SK-N-SH (cell line): ENCODE results near the gene WDR62. TPM values are rescaled to one million over a fixed set of nuclear protein-coding genes. Genes with fewer than 3 reads are reported as not detected.
A peak's percentile ranks its signal among the peaks of the same experiment; 100 is the strongest.

ENCODE experiments used
- CTCF ChIA-PET: fragments of 300-600, 350-600 bp; formaldehyde crosslinking; extraction: SDS; loops from one replicate; lab custom pipeline; 2021; lab: Yijun Ruan, JAX
- POLR2A ChIA-PET: fragments of 350-600 bp; sonication (Branson Sonifier 250); formaldehyde crosslinking; extraction: SDS; loops from one replicate; lab custom pipeline; 2020; ENCODE audit warnings: antibody characterized with exemption, inconsistent platforms; lab: Yijun Ruan, JAX
- DNase-seq: peaks from one replicate; pipeline ENCODE4 v3.0.0; 2012
- H2AFZ ChIP-seq: fragments of 200-600 bp; sonication (generic); 2 replicates; pipeline ENCODE4 v1.8.1; 2016; ENCODE audit warnings: antibody characterized with exemption, mild to moderate bottlenecking, low read depth
- H3F3A ChIP-seq: fragments of 200-600 bp; sonication (generic); replicated peaks from 2 replicates; pipeline ENCODE3; 2016; ENCODE audit warnings: antibody characterized with exemption, mild to moderate bottlenecking; ENCODE audit not compliant: insufficient read depth
- H3K27ac ChIP-seq, 2 experiments: fragments of 200-500 bp in 1 of 2; fragments of 200-600 bp in 1 of 2; sonication (Bioruptor generic) in 1 of 2; sonication (generic), shearing (Covaris generic) in 1 of 2; 2 replicates each; pipeline versions ENCODE4 v1.5.1 to v1.6.1; 2014 to 2016; ENCODE audit warnings: low read depth in 2 of 2, inconsistent platforms in 1 of 2, low read length in 1 of 2, mild to moderate bottlenecking in 1 of 2, mixed read lengths in 1 of 2
- H3K27me3 ChIP-seq: fragments of 200-600 bp; sonication (generic), shearing (Covaris generic); 2 replicates; pipeline ENCODE4 v1.6.1; 2016; ENCODE audit warnings: mixed run types; ENCODE audit not compliant: insufficient read depth
- H3K36me3 ChIP-seq, 2 experiments: fragments of 200-500 bp in 1 of 2; fragments of 200-600 bp in 1 of 2; sonication (Bioruptor generic) in 1 of 2; sonication (generic) in 1 of 2; replicated peaks in 1 of 2; 2 replicates each; pipeline versions ENCODE3 to v1.5.1; 2014 to 2016; ENCODE audit warnings: low read length in 1 of 2, mild to moderate bottlenecking in 1 of 2; ENCODE audit not compliant: insufficient read depth in 2 of 2, control insufficient read depth in 1 of 2
- H3K4me1 ChIP-seq, 2 experiments: fragments of 200-500 bp in 1 of 2; fragments of 200-600 bp in 1 of 2; sonication (Bioruptor generic) in 1 of 2; sonication (generic), shearing (Covaris generic) in 1 of 2; 2 replicates each; pipeline versions ENCODE4 v1.5.1 to v1.6.1; 2014 to 2016; ENCODE audit warnings: low read depth in 1 of 2, low read length in 1 of 2, mixed run types in 1 of 2; ENCODE audit not compliant: insufficient read depth in 2 of 2, control insufficient read depth in 1 of 2
- H3K4me2 ChIP-seq: fragments of 200-600 bp; sonication (generic), shearing (Covaris generic); 2 replicates; pipeline ENCODE4 v1.6.1; 2017; ENCODE audit warnings: mixed run types
- H3K4me3 ChIP-seq, 2 experiments: fragments of 200-500 bp in 1 of 2; fragments of 200-600 bp in 1 of 2; sonication (Bioruptor generic) in 1 of 2; sonication (generic), shearing (Covaris generic) in 1 of 2; 2 replicates each; pipeline versions ENCODE4 v1.5.1 to v1.8.1; 2014 to 2016; ENCODE audit warnings: low read depth in 2 of 2, inconsistent platforms in 1 of 2, low read length in 1 of 2, mild to moderate bottlenecking in 1 of 2, mixed read lengths in 1 of 2, moderate library complexity in 1 of 2
- H3K79me2 ChIP-seq: fragments of 200-600 bp; sonication (generic); 2 replicates; pipeline ENCODE4 v1.8.1; 2017; ENCODE audit warnings: mild to moderate bottlenecking; ENCODE audit not compliant: insufficient read depth
- H3K9ac ChIP-seq: fragments of 200-600 bp; sonication (generic); 2 replicates; pipeline ENCODE4 v1.6.1; 2017; ENCODE audit warnings: mixed run types
- H3K9me2 ChIP-seq: fragments of 200-600 bp; sonication (generic); 2 replicates; pipeline ENCODE4 v1.6.1; 2017; ENCODE audit warnings: mixed run types
- H3K9me3 ChIP-seq: fragments of 200-600 bp; sonication (generic); 2 replicates; pipeline ENCODE4 v1.6.1; 2017; ENCODE audit warnings: mixed run types, mild to moderate bottlenecking, moderate library complexity
- H4K20me1 ChIP-seq: fragments of 200-600 bp; sonication (generic); 2 replicates; pipeline ENCODE4 v1.6.1; 2017; ENCODE audit warnings: mild to moderate bottlenecking, mixed run types; ENCODE audit not compliant: insufficient read depth
- ELF1 ChIP-seq: IDR thresholded peaks from 2 replicates; pipeline ENCODE4 v1.4.0; 2012
- EP300 ChIP-seq, 2 experiments: IDR thresholded peaks; 2 replicates each; pipeline versions ENCODE4 v1.4.0 to v1.6.1; 2012; ENCODE audit warnings: borderline replicate concordance in 1 of 2, low read depth in 1 of 2, low read length in 1 of 2
- EZH2phosphoT487 ChIP-seq: fragments of 200-600 bp; sonication (generic); IDR thresholded peaks from 2 replicates; pipeline ENCODE4 v1.6.1; 2017; ENCODE audit warnings: low read depth, mixed run types, mild to moderate bottlenecking, antibody characterized with exemption, moderate library complexity, borderline replicate concordance
- FOSL2 ChIP-seq: IDR thresholded peaks from 2 replicates; pipeline ENCODE4 v1.4.0; 2012; ENCODE audit warnings: low read depth, mild to moderate bottlenecking, moderate library complexity, borderline replicate concordance
- FOXM1 ChIP-seq: IDR thresholded peaks from 2 replicates; pipeline ENCODE4 v1.4.0; 2012; ENCODE audit warnings: low read depth, mild to moderate bottlenecking
- GABPA ChIP-seq: IDR thresholded peaks from 2 replicates; pipeline ENCODE4 v1.4.0; 2012; ENCODE audit warnings: low read depth, mild to moderate bottlenecking
- MXI1 ChIP-seq: IDR thresholded peaks from 2 replicates; pipeline ENCODE4 v1.6.1; 2012; ENCODE audit warnings: mild to moderate bottlenecking, low read depth, low read length, improper control_type of control experiment
- NFIC ChIP-seq: IDR thresholded peaks from 2 replicates; pipeline ENCODE4 v1.4.0; 2012; ENCODE audit warnings: borderline replicate concordance
- RCOR1 ChIP-seq: fragments of 150-350 bp; IDR thresholded peaks from 2 replicates; pipeline ENCODE4 v1.6.1; 2017; ENCODE audit warnings: antibody characterized with exemption, low read length
- RFX5 ChIP-seq: IDR thresholded peaks from 2 replicates; pipeline ENCODE4 v1.6.1; 2012; ENCODE audit warnings: mild to moderate bottlenecking, improper control_type of control experiment, low read length
- RXRA ChIP-seq: IDR thresholded peaks from 2 replicates; pipeline ENCODE4 v1.4.0; 2012; ENCODE audit warnings: low read depth, mild to moderate bottlenecking, borderline replicate concordance
- SIN3A ChIP-seq: IDR thresholded peaks from 2 replicates; pipeline ENCODE4 v1.6.1; 2012; ENCODE audit warnings: low read depth, mild to moderate bottlenecking, low read length, moderate library complexity, borderline replicate concordance
- TAF1 ChIP-seq: IDR thresholded peaks from 2 replicates; pipeline ENCODE4 v1.6.1; 2012; ENCODE audit warnings: low read depth, mild to moderate bottlenecking, low read length, moderate library complexity, borderline replicate concordance
- TCF12 ChIP-seq: IDR thresholded peaks from 2 replicates; pipeline ENCODE4 v1.4.0; 2012
- YY1 ChIP-seq: IDR thresholded peaks from 2 replicates; pipeline ENCODE4 v1.4.0; 2012; ENCODE audit warnings: low read depth, mild to moderate bottlenecking
- WGBS: methylation state at CpG from one replicate; pipeline ENCODE4 v1.1.6; 2017; ENCODE audit warnings: low lambda C conversion rate; 5-methylcytosine and 5-hydroxymethylcytosine counted together
- polyA plus RNA-seq, 3 experiments: library from polyadenylated mRNA; depleted of rRNA; stranded (reverse); fragments of >200 nt; gene quantifications; 2 replicates each; pipeline ENCODE4 v1.2.3, GENCODE V29; 2012
- TF ChIP-seq, protein P1 (sequence below): IDR thresholded peaks from 2 replicates; pipeline ENCODE4 v1.4.0; 2012; ENCODE audit warnings: low read depth, borderline replicate concordance
- TF ChIP-seq, protein P2 (sequence below): IDR thresholded peaks from 2 replicates; pipeline ENCODE4; 2012
- TF ChIP-seq, protein P3 (sequence below): fragments of 150-350 bp; IDR thresholded peaks from 2 replicates; pipeline ENCODE4 v1.6.1; 2017; ENCODE audit warnings: antibody characterized with exemption, low read length, low read depth, borderline replicate concordance
- TF ChIP-seq, protein P4 (sequence below): IDR thresholded peaks from 2 replicates; pipeline ENCODE4 v1.4.0; 2012; ENCODE audit warnings: low read depth, borderline replicate concordance
- TF ChIP-seq, protein P5 (sequence below): IDR thresholded peaks from 2 replicates; pipeline ENCODE4 v1.6.1; 2012; ENCODE audit warnings: mild to moderate bottlenecking, low read depth, low read length, moderate library complexity

Gene WDR62
- polyA plus RNA-seq, 1 of the 3 experiments (the other 2 are of a cell fraction) = 5.3 TPM

DNA sequence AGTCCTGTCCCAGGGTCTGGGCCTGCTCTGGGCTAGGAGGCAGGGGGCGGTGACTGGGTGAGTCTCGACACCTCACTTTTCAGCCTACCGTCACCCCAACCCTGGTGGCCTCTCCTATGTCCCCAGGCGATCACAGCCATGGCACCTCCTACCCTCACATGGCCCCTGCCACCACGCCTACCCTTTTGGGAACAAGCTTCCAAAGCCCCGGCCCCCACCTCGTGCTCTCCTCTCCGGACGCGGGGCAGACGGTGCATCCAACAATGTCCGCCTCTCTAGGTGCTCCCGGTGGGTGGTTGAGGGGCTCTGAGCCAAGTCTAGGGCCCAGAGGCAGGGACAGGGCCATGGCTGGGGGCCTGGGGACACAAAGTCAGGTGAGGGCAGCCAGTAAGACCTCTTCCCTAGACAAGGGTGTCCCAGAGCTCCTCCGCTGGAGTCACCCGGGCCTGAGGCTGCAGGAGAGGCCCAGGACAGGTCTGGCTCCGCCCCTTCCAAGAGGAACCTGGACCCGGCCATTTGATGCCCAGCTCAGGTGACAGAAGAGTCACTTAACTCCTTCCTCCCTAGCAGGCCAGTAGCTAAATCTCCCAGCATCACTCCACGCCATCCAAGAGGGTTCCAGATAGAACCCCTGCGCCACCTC, 46.2 kb upstream of the WDR62 start, which contains the start of gene SYNE4:
TSS of gene SYNE4 (minus strand) at position 478 of the 643 bp plus-strand sequence. CDS start at position 346, 132 bp downstream.
- no peak within 1 kb of the TSS for H3K9ac ChIP-seq
- H3K36me3 ChIP-seq = no peaks in the 10 kb centered on the region
- peak within 1 kb of the TSS; percentile 52; the same call in 1 of the 2 replicates for H3K4me2 ChIP-seq
- H3K9me2 ChIP-seq = no peaks in the 10 kb centered on the region
- H3K4me3 ChIP-seq = peak within 1 kb of the TSS; percentile 2 to 6; a peak in 2 of 4 replicates
- peaks cover 0 to 21% of the 10 kb centered on the region in 2 experiments; a peak in 1 of 4 replicates for H3K4me1 ChIP-seq
- H3K79me2 ChIP-seq = peaks cover 3% of the 10 kb centered on the region; the same call in 1 of the 2 replicates
- CTCF ChIA-PET = interaction anchor here (0.6 kb wide), 1 partner anchor 139 kb away, joined by 3 read pairs; no protein-coding TSS in a partner anchor
- TF ChIP-seq MXI1 = no peak
- TF ChIP-seq, protein P1, sequence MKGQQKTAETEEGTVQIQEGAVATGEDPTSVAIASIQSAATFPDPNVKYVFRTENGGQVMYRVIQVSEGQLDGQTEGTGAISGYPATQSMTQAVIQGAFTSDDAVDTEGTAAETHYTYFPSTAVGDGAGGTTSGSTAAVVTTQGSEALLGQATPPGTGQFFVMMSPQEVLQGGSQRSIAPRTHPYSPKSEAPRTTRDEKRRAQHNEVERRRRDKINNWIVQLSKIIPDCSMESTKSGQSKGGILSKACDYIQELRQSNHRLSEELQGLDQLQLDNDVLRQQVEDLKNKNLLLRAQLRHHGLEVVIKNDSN = no peak
- TF ChIP-seq FOXM1 = no peak
- TF ChIP-seq, protein P2, sequence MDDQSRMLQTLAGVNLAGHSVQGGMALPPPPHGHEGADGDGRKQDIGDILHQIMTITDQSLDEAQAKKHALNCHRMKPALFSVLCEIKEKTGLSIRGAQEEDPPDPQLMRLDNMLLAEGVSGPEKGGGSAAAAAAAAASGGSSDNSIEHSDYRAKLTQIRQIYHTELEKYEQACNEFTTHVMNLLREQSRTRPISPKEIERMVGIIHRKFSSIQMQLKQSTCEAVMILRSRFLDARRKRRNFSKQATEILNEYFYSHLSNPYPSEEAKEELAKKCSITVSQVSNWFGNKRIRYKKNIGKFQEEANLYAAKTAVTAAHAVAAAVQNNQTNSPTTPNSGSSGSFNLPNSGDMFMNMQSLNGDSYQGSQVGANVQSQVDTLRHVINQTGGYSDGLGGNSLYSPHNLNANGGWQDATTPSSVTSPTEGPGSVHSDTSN = no peak
- TF ChIP-seq, protein P3, sequence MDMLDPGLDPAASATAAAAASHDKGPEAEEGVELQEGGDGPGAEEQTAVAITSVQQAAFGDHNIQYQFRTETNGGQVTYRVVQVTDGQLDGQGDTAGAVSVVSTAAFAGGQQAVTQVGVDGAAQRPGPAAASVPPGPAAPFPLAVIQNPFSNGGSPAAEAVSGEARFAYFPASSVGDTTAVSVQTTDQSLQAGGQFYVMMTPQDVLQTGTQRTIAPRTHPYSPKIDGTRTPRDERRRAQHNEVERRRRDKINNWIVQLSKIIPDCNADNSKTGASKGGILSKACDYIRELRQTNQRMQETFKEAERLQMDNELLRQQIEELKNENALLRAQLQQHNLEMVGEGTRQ = no peak
- no peak for TF ChIP-seq YY1
- no peak for TF ChIP-seq GABPA
- no peak for TF ChIP-seq ELF1
- TF ChIP-seq, protein P4, sequence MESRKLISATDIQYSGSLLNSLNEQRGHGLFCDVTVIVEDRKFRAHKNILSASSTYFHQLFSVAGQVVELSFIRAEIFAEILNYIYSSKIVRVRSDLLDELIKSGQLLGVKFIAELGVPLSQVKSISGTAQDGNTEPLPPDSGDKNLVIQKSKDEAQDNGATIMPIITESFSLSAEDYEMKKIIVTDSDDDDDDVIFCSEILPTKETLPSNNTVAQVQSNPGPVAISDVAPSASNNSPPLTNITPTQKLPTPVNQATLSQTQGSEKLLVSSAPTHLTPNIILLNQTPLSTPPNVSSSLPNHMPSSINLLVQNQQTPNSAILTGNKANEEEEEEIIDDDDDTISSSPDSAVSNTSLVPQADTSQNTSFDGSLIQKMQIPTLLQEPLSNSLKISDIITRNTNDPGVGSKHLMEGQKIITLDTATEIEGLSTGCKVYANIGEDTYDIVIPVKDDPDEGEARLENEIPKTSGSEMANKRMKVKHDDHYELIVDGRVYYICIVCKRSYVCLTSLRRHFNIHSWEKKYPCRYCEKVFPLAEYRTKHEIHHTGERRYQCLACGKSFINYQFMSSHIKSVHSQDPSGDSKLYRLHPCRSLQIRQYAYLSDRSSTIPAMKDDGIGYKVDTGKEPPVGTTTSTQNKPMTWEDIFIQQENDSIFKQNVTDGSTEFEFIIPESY = no peak
- no peak for TF ChIP-seq RFX5
- no peak for TF ChIP-seq EZH2phosphoT487
- no peak for TF ChIP-seq TAF1
- TF ChIP-seq TCF12 = no peak
- TF ChIP-seq NFIC = no peak
- TF ChIP-seq FOSL2 = no peak
- TF ChIP-seq RCOR1 = no peak
- TF ChIP-seq, protein P5, sequence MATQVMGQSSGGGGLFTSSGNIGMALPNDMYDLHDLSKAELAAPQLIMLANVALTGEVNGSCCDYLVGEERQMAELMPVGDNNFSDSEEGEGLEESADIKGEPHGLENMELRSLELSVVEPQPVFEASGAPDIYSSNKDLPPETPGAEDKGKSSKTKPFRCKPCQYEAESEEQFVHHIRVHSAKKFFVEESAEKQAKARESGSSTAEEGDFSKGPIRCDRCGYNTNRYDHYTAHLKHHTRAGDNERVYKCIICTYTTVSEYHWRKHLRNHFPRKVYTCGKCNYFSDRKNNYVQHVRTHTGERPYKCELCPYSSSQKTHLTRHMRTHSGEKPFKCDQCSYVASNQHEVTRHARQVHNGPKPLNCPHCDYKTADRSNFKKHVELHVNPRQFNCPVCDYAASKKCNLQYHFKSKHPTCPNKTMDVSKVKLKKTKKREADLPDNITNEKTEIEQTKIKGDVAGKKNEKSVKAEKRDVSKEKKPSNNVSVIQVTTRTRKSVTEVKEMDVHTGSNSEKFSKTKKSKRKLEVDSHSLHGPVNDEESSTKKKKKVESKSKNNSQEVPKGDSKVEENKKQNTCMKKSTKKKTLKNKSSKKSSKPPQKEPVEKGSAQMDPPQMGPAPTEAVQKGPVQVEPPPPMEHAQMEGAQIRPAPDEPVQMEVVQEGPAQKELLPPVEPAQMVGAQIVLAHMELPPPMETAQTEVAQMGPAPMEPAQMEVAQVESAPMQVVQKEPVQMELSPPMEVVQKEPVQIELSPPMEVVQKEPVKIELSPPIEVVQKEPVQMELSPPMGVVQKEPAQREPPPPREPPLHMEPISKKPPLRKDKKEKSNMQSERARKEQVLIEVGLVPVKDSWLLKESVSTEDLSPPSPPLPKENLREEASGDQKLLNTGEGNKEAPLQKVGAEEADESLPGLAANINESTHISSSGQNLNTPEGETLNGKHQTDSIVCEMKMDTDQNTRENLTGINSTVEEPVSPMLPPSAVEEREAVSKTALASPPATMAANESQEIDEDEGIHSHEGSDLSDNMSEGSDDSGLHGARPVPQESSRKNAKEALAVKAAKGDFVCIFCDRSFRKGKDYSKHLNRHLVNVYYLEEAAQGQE = no peak
- TF ChIP-seq EP300 (IDR thresholded peaks at IDR 0.05; ENCODE audit: borderline replicate concordance in 1 of 2, low read depth in 1 of 2, low read length in 1 of 2) = no peak
- TF ChIP-seq RXRA = no peak
- no peak for TF ChIP-seq SIN3A
- TF ChIP-seq, all 33 proteins: peak for 0
- POLR2A ChIA-PET = interaction anchor here (1.7 kb wide), 1 partner anchor 14 kb away, joined by 4 read pairs; no protein-coding TSS in a partner anchor
- Histone ChIP-seq H4K20me1 (no peaks in the 10 kb centered on the region), H3K27me3 (no peaks in the 10 kb centered on the region), H3F3A (no peaks in the 10 kb centered on the region), H3K9me3 (no peaks in the 10 kb centered on the region), H2AFZ (no peak within 1 kb of the TSS), H3K27ac (no peak within 1 kb of the TSS)
- WGBS = 94% methylated on average over 13 of the region's 19 CpGs
- no peak for DNase-seq
